HTR-8/SVneo (cell line): Measurements from ENCODE around the gene AJAP1.
A peak's percentile ranks its signal among the peaks of the same experiment; 100 is the strongest.

Experiments used
- DNase-seq: peaks from one replicate; pipeline ENCODE4 v3.0.0; 2011; ENCODE audit warnings: low spot score, mixed read lengths; ENCODE audit not compliant: insufficient read length
- FAIRE-seq: peaks from 2 replicates; lab custom pipeline; 2011; peaks lifted over from hg19 to GRCh38; lab: Jason Lieb, UNC

The AJAP1 gene

DNA sequence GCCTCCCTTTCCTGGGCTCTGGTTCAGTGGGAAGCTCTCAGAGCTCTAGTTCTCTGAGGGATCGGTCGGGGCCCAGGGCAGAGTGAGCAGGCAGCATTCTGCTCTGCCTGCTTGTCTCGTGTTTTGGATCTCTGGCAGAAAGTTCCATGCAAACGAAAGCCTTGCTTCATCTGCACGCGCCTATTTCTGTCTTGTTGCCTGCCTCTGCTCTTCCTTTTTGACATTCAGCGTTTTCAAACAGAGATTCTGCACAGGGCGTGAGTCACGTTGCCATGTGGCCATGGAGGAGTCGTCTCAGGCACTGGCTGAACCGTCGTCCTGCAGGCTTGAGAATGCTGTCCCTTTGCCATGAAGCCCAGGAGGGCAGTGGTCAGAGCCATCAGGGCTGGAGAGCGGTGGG is 20.3 kb downstream of the AJAP1 start:
- no peak for DNase-seq
- FAIRE-seq: no peak

- DNase-seq (no peak), FAIRE-seq (no peak)
Measured at GRCh38 chr1:4675454-4676186, 21.2 kb downstream of the AJAP1 start.

DNA sequence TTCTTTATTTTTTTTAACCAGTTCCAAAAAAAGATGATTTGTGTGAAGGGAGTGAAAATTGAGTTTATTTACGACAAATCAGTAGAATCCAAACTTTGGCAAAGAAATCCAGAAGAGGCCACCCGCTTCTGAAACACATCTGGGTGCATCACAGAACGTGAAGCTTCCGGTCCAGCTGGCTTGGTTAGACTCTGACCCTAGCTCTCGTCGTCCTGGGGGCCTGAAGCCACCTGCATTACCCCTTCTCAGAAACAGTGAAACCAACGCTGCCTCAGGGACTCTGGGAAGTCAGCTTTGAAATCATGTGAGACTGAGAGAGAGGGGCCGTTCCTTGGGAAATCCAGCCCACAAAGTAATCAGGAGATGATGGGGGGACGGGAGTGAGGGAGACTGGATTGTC is 21.8 kb downstream of the AJAP1 start:
- FAIRE-seq: no peak
- DNase-seq: no peak

GRCh38 chr1:4677608-4678007 is 23.2 kb downstream of the AJAP1 start:
- DNase-seq: no peak
- FAIRE-seq: no peak

DNA sequence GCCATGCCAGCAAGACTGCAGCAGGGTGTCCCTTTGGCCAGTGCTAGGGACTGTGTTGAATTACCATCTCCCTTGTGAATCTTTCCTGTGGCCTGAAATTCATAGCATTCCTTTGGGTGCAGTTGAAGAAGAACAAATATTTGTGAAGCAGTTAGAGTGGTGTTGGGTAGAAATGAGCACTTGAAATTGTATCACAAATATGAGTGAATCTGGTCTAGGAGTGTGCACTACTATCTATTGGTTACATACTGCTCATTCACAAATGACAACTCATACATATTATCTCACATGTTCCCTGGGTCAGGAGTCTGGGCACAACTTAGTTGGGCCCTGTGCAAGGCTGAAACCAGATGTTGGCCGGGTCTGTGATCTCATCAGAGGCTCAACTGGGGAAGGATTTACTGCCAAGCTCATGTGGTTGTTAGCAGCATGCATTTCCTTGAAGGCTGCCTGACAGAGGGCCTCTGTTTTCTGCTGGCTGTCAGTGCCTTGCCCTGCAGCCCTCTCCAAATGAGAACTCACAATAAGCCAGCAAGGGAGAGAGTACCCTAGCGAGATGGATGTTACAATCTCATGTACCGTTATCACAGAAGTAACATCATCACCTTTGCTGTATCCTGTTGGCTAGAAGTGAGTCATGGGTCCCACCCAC is 23.8 kb downstream of the AJAP1 start:
- DNase-seq: no peak
- no peak for FAIRE-seq

- no peak for FAIRE-seq
- DNase-seq: no peak
Measured at GRCh38 chr1:4681026-4681425, 26.6 kb downstream of the AJAP1 start.

GRCh38 chr1:4682607-4683220 is 28.3 kb downstream of the AJAP1 start:
- peak; percentile 86 for FAIRE-seq
- no peak for DNase-seq

DNA sequence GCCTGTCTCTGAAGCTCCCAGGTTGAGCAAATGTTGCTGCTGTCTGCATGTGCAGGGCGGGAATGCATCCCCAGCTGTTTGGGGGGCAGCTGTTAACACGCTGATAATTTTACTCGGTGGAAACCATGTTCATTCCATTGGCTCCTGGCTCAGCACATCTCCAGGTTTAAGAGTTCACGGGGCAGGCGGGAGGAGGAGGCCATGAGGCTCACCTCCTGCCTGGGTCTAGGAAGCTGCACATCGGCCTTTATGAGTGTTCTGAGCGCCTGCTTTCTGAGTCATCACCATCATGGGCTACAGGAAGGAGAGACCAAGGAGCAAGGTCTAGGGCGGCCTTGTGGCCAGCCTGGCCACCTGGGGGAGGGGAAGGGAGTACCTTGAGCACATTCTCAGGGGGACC is 29.7 kb downstream of the AJAP1 start:
- no peak for FAIRE-seq
- DNase-seq: peak; percentile 37

DNA sequence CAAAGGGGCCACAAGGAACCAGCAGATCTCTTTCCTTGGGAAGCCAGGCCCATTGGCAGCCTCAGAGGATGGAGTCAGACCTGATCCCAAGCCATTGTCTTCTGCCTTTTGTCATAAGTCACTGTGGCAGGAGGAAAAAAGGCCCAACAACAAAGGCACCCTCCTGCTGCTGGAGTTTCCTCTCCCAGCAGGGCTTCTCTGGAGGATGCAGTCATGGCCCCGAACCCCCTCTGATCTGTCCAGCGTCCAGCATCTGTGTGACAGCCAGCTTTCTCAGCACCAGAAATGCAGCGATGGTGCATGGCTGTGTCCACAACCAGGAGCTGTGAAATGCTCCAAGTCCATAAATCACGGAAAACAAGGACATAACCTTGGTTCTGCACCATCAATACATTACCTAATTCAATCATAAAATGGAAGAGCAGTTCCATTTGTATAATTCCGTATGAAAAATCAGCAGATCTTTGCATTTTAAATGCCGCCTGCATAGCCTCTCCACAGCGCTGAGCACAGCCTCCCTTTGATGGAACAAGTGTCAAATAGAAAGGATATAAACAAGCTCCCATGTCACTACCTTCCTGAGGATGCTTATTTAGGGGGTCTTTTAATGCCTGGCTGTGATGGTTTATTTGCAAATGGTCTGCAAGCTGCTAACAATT is 30.6 kb downstream of the AJAP1 start:
- FAIRE-seq (no peak), DNase-seq (no peak)

- no peak for FAIRE-seq
- no peak for DNase-seq
Measured at GRCh38 chr1:4685523-4685865, 31.1 kb downstream of the AJAP1 start.

GRCh38 chr1:4687943-4688342 is 33.5 kb downstream of the AJAP1 start:
- DNase-seq (no peak), FAIRE-seq (no peak)

DNA sequence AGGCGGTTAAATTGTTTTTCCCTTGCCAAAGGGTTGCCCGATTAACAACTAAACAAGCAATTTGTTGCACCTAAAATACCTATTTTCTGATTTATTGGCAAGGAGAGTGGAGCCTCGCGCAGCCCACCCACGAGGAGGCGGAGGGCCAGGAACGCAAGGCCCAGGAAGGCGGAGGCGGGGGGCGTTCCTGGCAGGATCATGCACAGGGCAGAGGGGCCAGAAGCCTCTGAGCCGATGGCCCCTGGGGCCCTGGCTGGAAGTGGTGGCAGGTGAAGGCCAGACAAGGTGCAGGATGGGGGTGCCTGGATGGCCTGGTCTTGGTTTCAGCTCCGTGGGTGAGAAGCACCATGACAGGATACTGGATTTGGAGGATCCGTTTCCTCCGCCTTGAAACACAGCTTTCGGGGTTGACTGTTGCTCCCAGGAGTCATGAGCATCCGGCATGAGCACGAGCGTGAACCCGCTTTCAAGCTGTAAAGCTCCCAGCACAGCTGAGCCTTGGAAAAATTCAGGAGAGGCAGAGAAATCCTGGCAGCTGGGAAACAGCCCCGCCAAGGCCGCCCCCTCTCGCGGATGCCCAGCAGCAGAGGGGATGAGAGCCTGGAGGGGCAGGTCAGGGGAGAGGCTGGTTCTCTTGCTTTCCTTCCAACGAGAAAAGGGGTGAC is 35.0 kb downstream of the AJAP1 start:
- FAIRE-seq (no peak), DNase-seq (no peak)

- FAIRE-seq (no peak), DNase-seq (no peak)
Measured at GRCh38 chr1:4689941-4690635, 35.7 kb downstream of the AJAP1 start.

DNA sequence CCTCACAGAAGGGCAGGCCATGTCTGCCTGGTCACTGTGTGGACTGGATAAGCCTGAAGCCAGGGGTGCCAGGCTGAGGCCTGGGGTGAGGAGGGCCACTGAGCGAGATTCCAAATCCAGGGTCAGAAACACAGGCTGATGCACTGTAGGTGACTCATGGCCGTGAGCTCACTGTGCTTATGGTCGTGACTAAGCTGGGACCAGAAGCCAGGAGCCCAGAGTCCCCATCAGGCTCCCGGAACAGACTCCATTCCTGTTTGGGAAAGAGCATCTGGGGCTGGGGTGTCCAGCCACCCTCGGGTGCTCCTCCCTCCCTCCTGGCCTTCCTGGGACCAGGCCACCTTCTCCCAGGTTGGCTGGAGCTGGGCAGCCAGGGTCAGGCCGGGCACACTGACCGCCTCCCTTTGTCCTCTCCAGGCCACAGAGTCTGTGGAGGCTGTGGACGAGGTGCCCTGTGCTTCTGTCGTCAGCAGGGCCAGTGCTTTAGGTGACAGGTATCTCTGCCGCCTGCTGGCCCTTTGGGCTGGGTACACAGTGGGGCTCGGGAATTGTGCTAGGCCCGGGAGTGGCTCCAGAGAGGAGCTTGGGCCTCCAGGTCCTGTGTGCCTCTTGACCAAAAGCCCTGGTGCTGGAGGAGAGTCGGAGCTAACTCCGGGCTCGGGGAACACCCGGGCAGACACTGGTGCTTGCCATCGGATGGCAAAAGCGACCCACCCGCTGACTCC is 36.7 kb downstream of the AJAP1 start:
- peak; percentile 31 for DNase-seq

GRCh38 chr1:4691766-4692405 is 37.5 kb downstream of the AJAP1 start:
- FAIRE-seq (no peak), DNase-seq (no peak)

More for the DNA sequence above, 36.7 kb downstream of the AJAP1 start:
- FAIRE-seq: peak; percentile 20

- DNase-seq (no peak), FAIRE-seq (no peak)
Measured at GRCh38 chr1:4692437-4692836, 38.0 kb downstream of the AJAP1 start.

DNA sequence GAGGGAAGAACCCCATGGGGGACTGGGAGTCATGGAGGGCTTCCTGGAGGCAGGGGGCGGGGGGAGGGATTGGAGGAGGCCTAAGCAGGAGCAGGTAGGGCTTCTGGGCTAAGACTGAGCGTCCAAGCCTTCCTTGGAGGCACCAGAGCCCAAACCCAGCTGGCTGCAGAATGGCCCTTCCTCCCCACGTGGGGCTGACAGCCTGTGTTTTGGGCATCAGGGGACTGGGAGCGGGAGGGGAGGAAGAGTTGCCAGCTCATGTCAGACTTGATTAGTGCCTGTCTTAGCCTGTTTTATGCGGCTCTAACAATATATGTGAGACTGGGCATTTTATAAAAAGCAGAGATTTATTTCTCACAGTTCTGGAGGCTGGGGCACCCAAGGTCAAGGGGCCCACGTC is 38.9 kb downstream of the AJAP1 start:
- DNase-seq (no peak), FAIRE-seq (no peak)

DNA sequence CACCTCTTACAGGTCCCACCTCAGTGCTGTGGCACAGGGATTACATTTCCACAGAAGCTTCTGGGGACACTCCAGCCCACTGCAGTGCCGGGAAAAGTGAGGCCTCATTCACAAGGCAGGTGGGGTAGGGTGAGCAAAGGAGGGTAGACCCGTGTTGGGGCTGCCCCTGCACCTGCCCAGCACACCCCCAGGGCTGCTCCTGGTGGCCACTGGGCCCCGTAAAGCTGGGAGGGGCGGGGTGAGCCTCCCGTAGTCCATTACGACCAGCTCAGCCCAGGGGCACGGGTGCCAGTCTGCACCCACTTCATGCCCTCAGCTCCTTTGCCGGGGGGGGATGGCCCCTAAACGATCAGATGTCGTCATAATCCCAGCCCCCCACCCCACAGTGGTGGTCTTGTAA is 39.5 kb downstream of the AJAP1 start:
- no peak for FAIRE-seq

DNA sequence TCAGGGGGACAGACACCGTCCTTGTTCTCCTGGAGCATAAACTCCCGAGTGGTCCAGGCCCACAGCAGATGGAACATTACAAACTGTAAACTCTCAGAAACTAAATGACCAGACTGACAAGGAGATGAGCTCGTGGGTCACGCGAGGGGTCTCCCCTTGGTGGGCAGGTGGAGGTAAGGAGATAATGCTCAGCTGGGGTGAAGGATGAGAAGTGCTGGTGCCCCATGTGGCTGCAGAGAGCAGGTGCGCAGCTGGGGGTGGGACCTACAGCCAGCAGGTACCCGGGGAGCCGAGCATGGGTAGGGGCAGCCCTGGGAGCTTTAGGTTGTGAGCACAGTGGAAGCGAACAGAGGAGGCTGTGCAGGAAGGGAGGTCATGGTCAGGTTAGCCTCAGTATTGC is 40.1 kb downstream of the AJAP1 start:
- FAIRE-seq (no peak), DNase-seq (no peak)

More for the DNA sequence above, 39.5 kb downstream of the AJAP1 start:
- DNase-seq: no peak
